ENCODE results near the gene CSF2. TPM values are rescaled to one million over a fixed set of nuclear protein-coding genes. Genes with fewer than 3 reads are reported as not detected.
"Not testable (repeated sequence)": the region's sequence is repeated elsewhere in the genome, so short reads cannot be mapped to it uniquely, and the experiment has no call there.

The CSF2 gene
- total and polyA plus RNA-seq, 2 of the 13 experiments (the other 11 are each of a cell fraction or from before 2014, with no cell fraction given) = not detected

DNA sequence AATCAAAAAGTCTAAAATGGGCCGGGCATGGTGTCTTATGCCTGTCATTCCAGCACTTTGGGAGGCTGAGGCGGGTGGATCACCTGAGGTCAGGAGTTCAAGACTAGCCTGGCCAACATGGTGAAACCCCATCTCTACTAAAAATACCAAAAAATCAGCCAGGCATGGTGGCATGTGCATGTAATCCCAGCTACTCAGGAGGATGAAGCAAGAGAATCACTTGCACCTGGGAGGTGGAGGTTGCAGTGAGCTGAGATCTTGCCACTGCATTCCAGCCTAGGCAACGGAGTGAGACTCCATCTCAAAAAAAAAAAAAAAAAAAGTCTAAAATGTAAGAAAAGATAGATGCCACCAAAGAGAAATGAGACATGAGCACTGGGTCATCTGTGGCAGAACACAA, 49.4 kb downstream of the CSF2 start:
- H3K9ac ChIP-seq (ENCODE audit: insufficient read depth, low read depth, low read length); H3K27me3 ChIP-seq (ENCODE audit: control insufficient read depth in 1 of 2, insufficient read depth in 2 of 2, low read length in 2 of 2); POLR2A ChIA-PET; H3K79me2 ChIP-seq (ENCODE audit: insufficient read depth, low read length); H3K27ac ChIP-seq (ENCODE audit: extremely low read length, insufficient read depth, low read length); CTCF ChIA-PET (ENCODE audit: low intra/inter-chr PET ratio, low total read pairs); H3K9me3 ChIP-seq (ENCODE audit: low read length); ATAC-seq; H2AFZ ChIP-seq (ENCODE audit: low read length); H3K36me3 ChIP-seq (replicated peaks in 1 of 2; ENCODE audit: control insufficient read depth in 1 of 2, insufficient read depth in 2 of 2, low read length in 2 of 2); H3K4me1 ChIP-seq (ENCODE audit: insufficient read depth, low read length); in situ Hi-C loops (cut with HindIII; ENCODE audit: extremely low pct_ligation_motif_present, low pct_unique_long_range_greater_than_20kb); H4K20me1 ChIP-seq (ENCODE audit: insufficient read depth, low read length); intact Hi-C loops (cut with micrococcal nuclease; ENCODE audit: unreplicated experiment); BruUV-seq (replicated peaks); FAIRE-seq; H3K4me2 ChIP-seq (ENCODE audit: low read depth, low read length); H3K4me3 ChIP-seq (replicated peaks in 1 of 3; ENCODE audit: insufficient read depth in 1 of 3, low read depth in 2 of 3, low read length in 3 of 3); DNase-seq (ENCODE audit: low spot score): not testable (repeated sequence)
- whole genome bisulfite sequencing (ENCODE audit: low lambda C conversion rate) = 5% methylated on average over 3 of the region's 3 CpGs

DNA sequence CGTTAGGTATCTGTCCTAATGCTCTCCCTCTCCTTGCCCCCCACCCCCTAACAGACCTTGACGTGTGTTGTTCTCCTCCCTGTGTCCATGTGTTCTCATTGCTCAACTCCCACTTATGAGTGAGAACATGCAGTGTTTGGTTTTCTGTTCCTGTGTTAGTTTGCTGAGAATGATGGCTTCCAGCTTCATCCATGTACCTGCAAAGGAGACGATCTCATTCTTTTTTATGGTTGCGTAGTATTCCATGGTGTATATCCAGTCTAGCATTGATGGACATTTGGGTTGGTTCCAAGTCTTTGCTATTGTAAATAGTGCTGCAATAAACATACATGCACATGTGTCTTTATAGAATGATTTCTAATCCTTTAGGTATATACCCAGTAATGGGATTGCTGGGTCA, 50.0 kb downstream of the CSF2 start:
- DNase-seq (ENCODE audit: low spot score); H3K79me2 ChIP-seq (ENCODE audit: insufficient read depth, low read length); H2AFZ ChIP-seq (ENCODE audit: low read length); H3K9me3 ChIP-seq (ENCODE audit: low read length); ATAC-seq; H3K27ac ChIP-seq (ENCODE audit: extremely low read length, insufficient read depth, low read length); H3K36me3 ChIP-seq (replicated peaks in 1 of 2; ENCODE audit: control insufficient read depth in 1 of 2, insufficient read depth in 2 of 2, low read length in 2 of 2); H4K20me1 ChIP-seq (ENCODE audit: insufficient read depth, low read length); H3K9ac ChIP-seq (ENCODE audit: insufficient read depth, low read depth, low read length); H3K4me3 ChIP-seq (replicated peaks in 1 of 3; ENCODE audit: insufficient read depth in 1 of 3, low read depth in 2 of 3, low read length in 3 of 3); in situ Hi-C loops (cut with HindIII; ENCODE audit: extremely low pct_ligation_motif_present, low pct_unique_long_range_greater_than_20kb); H3K4me2 ChIP-seq (ENCODE audit: low read depth, low read length); BruUV-seq (replicated peaks); intact Hi-C loops (cut with micrococcal nuclease; ENCODE audit: unreplicated experiment); H3K4me1 ChIP-seq (ENCODE audit: insufficient read depth, low read length); H3K27me3 ChIP-seq (ENCODE audit: control insufficient read depth in 1 of 2, insufficient read depth in 2 of 2, low read length in 2 of 2); FAIRE-seq; CTCF ChIA-PET (ENCODE audit: low intra/inter-chr PET ratio, low total read pairs); POLR2A ChIA-PET: not testable (repeated sequence)
- WGBS (ENCODE audit: low lambda C conversion rate) = 40% methylated on average over 4 of the region's 4 CpGs

Small RNAs within 50 kb of the gene (small RNA-seq; reads per million reads assigned to genes)
- 0 reads per million in 3 experiments for gene RF00285 (ENCODE audit: insufficient read depth in 2 of 3, insufficient read length in 3 of 3, low read depth in 2 of 3, low replicate concordance in 1 of 3)

Other genes with a start within 250 kb of the CSF2 start
- not detected in 2 replicates for gene MEIKIN, start 128.1 kb upstream of the CSF2 start, total RNA-seq (2016; rRNA removed; fragmentation: Illumina TruSeq; extraction: Trizol)
- gene MEIKIN, start 128.1 kb upstream of the CSF2 start, polyA plus RNA-seq (2011; rRNA removed) = not detected in 2 replicates
- gene ACSL6, start 62.1 kb upstream of the CSF2 start, total RNA-seq (2016; rRNA removed; fragmentation: Illumina TruSeq; extraction: Trizol) = 2.5 and 3.7 TPM in 2 replicates
- 3.8 and 8.3 TPM in 2 replicates for gene ACSL6, start 62.1 kb upstream of the CSF2 start, polyA plus RNA-seq (2011; rRNA removed)
- gene IL3, start 13.1 kb upstream of the CSF2 start, total RNA-seq (2016; rRNA removed; fragmentation: Illumina TruSeq; extraction: Trizol) = not detected in 2 replicates
- gene IL3, start 13.1 kb upstream of the CSF2 start, polyA plus RNA-seq (2011; rRNA removed) = not detected in 2 replicates
- 16.5 and 37.7 TPM in 2 replicates for gene P4HA2, start 154.1 kb downstream of the CSF2 start, total RNA-seq (2016; rRNA removed; fragmentation: Illumina TruSeq; extraction: Trizol)
- 108 and 126 TPM in 2 replicates for gene P4HA2, start 154.1 kb downstream of the CSF2 start, polyA plus RNA-seq (2011; rRNA removed)
- 0.80 and 1.1 TPM in 2 replicates for gene PDLIM4, start 183.9 kb downstream of the CSF2 start, total RNA-seq (2016; rRNA removed; fragmentation: Illumina TruSeq; extraction: Trizol)
- gene PDLIM4, start 183.9 kb downstream of the CSF2 start, polyA plus RNA-seq (2011; rRNA removed) = 2.3 and 2.5 TPM in 2 replicates
- gene SLC22A4, start 220.6 kb downstream of the CSF2 start, total RNA-seq (2016; rRNA removed; fragmentation: Illumina TruSeq; extraction: Trizol) = 0.62 and 0.83 TPM in 2 replicates
- 0.33 and 0.56 TPM in 2 replicates for gene SLC22A4, start 220.6 kb downstream of the CSF2 start, polyA plus RNA-seq (2011; rRNA removed)